Measurements from ENCODE around the gene DAB2IP.

GRCh38 chr9:121649476-121650216 lies 1.8 kb upstream of the DAB2IP start:
- TF ChIP-seq POLR2A (IDR thresholded peaks at IDR 0.05) (no peak), CTCF (IDR thresholded peaks at IDR 0.05) (no peak)
